Omental fat pad (tissue), 4 donors: ENCODE data around the gene PRM1. TPM values are rescaled to one million over a fixed set of nuclear protein-coding genes. Genes with fewer than 3 reads are reported as not detected.
"Not testable (repeated sequence)": the region's sequence is repeated elsewhere in the genome, so short reads cannot be mapped to it uniquely, and the experiment has no call there.

Source experiments
- ATAC-seq: fragments of 150-250 bp; one replicate; pipeline ENCODE4 v1.9.1; 2016; ENCODE audit warnings: mild to moderate bottlenecking, moderate library complexity; ENCODE audit not compliant: low FRiP score
- DNase-seq: peaks from one replicate; pipeline ENCODE4 v3.0.0-alpha.2; 2019; ENCODE audit warnings: low spot score
- total RNA-seq, 4 donors: library from RNA; depleted of rRNA; stranded (reverse); fragments of >200 nt; gene quantifications; one replicate each; pipeline ENCODE4 v1.1.0, GENCODE V29; 2016
- TF ChIP-seq, protein P1 (sequence below), 3 donors: fragments of 450-650 bp; IDR thresholded peaks; one replicate each; pipeline ENCODE4 v1.5.1; 2016 to 2017; ENCODE audit warnings: antibody characterized with exemption in 3 of 3, mild to moderate bottlenecking in 3 of 3, moderate library complexity in 2 of 3

PRM1 gene
- total RNA-seq, 4 donors from 2014 or later = not detected

DNA sequence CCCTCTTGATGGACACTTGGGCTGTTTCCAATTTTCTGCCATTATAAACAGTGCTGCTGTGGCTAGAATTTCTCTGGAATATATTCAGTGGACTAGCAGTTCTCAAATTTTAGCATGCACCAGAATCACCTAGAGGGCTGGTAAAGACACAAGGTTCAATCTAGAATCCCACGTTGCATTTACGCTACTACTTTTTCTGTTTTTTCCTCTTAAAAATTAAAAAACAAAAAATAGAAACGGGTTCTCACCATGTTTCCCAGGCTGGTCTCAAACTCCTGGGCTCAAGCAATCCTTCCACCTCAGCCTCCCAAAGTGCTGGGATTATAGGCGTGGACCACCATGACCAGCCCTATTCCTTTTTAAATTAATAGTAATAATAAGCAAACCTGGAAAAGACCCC, 14.5 kb upstream of the PRM1 start:
- ATAC-seq = no peak
- TF ChIP-seq, protein P1, sequence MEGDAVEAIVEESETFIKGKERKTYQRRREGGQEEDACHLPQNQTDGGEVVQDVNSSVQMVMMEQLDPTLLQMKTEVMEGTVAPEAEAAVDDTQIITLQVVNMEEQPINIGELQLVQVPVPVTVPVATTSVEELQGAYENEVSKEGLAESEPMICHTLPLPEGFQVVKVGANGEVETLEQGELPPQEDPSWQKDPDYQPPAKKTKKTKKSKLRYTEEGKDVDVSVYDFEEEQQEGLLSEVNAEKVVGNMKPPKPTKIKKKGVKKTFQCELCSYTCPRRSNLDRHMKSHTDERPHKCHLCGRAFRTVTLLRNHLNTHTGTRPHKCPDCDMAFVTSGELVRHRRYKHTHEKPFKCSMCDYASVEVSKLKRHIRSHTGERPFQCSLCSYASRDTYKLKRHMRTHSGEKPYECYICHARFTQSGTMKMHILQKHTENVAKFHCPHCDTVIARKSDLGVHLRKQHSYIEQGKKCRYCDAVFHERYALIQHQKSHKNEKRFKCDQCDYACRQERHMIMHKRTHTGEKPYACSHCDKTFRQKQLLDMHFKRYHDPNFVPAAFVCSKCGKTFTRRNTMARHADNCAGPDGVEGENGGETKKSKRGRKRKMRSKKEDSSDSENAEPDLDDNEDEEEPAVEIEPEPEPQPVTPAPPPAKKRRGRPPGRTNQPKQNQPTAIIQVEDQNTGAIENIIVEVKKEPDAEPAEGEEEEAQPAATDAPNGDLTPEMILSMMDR (IDR thresholded peaks at IDR 0.05) = no peak

DNA sequence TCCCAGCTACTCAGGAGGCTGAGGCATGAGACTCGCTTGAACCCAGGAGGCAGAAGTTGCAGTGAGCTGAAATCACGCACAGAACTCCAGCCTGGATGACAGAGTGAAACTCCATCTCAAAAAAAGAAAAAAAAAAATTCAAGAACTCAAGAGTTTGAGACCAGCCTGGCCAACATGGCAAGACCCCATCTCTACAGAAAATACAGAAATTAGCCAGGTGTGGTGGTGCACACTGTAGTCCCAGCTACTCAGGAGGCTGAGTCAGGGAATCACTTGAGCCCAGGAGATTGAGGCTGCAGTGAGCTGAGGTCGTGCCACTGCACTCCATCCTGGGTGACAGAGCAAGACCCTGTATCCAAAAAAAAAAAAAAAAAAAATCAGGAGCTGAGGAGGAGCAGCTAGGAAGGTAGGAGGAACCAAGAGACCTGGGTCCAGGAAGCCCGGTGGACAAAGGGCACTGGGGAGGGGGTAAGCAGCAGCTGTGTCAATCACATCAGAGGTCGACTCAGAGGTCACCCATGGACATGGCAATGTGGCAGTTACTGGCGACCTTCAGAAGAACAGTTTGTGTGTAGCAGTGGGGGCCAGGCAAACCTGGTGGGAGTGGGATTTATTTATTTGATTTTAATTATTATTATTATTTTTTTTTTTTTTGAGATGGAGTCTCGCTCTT, 11.1 kb upstream of the PRM1 start:
- ATAC-seq (no peak), DNase-seq (no peak)
- TF ChIP-seq, protein P1 (IDR thresholded peaks at IDR 0.05) = no peak

More for the DNA sequence above, 14.5 kb upstream of the PRM1 start:
- DNase-seq = no peak

DNA sequence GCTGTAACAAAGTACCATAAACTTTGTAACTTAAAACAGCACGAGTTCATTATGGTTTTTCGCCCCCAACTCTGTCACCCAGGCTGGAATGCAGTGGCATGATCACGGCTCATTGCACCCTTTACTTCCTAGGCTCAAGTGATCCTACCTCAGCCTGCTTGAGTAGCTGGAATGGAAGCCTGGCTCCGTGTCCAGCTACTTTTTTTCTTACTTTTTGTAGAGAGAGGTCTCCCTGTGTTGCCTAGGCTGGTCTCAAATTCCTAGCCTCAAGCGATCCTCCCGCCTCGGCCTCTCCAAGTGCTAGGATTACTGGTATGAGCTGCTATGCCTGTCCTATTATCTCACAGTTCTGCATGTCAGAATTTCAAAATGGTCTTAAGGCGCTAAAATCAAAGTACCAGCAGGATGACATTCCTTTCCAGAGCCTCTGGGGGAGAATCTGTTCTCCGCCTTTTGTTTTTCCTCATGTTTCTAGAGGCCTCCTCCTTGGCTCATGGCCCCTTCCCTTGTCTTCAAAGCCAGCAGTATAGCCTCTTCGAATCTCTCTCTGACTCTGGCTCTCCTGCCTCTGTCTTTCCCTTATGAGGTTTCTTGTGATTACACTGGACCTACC, 10.1 kb upstream of the PRM1 start:
- TF ChIP-seq, protein P1 (IDR thresholded peaks at IDR 0.05) = no peak
- ATAC-seq (no peak), DNase-seq (no peak)

DNA sequence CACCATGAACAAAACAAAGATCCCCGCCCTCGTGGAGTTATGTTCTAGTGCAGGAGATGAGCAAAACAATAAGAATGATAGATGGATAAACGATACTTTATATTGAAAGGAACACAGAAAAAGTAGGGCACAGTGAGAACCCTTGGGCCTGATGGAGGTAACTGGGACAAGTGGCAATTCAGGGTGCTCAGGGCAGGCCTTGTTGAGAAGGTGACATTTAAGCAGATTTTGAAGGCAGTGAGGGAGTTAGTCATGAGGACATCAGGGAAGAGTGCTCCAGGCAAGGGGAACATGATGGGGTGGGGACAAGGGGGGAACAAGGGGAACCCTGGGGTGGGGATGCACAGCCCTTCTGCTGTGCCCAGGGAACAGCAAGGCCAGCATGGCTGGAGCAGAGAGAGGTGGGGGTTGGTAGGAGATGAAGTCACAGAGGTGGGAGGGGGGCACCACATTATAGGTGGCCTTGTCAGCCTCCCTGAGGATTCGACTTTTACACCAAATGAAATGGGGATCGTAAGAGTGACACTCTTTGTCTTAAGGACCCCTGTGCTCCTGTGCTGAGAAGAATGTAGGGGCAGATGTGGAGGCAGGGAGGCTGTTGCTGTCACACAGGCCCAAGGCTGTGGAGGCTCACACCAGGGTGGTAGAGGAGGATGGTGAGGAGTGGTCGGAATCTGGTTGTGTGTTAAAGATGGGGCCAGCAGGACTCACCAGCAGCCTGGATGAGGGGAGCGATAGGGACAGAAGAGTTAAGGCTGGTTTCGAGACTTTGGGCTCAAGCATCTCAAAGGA, 9.2 kb upstream of the PRM1 start:
- no peak for DNase-seq
- ATAC-seq = no peak
- TF ChIP-seq, protein P1 (IDR thresholded peaks at IDR 0.05) = no peak

DNA sequence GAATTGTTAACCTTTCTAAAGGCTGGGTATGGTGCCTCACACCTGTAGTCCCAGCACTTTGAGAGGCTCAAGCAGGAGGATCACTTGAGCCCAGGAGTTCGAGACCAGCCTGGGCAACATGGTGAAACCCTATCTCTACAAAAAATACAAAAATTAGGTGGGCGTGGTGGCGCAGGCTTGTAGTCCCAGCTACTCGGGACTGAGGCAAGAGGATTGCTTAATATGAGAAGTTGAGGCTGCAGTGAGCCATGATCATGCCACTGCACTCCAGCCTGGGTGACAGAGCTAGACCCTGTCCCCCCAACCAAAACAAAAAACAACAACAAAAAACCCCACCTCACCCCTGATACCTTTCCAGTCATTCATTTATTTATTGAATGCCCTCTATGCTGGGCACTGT, 8.6 kb upstream of the PRM1 start:
- not testable (repeated sequence) for DNase-seq, ATAC-seq

DNA sequence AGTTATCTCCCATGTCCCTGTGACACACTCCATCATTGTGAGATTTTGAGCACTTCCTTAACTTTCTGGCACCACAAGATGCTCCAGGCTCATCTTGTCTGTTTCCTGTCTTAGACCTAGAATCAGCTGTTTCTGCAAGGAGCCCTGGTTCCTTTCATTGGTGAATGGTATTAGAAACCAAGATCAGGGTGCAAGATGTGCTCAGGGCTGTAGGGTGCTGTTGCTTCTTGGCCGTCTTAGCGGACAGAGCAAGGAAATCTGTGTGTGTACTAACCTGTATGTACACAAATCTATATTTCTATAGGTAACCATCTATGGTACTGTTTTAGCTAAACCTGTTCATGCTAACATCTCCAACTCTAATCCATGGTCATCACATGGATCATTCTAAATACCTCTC, 8.1 kb upstream of the PRM1 start:
- DNase-seq (no peak), ATAC-seq (no peak)
- TF ChIP-seq, protein P1 (IDR thresholded peaks at IDR 0.05) = no peak

DNA sequence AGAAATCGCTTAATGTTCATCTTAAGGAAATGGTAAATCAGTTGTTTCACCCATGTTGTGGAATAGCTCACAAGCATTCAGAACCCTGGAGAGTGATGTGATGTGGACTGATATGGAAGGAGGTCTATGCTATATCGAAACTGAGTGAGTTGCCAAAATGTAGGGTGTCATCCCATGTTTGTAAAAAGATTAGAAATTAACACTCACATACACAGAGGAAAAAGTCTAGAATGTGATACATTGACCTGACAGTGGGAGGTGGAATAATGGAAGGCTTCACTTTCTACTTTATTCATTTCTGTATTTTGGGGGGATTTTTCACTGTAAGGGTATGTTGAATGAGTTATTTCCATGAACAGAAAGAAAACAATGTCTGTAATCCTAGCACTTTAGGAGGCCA, 4.7 kb upstream of the PRM1 start:
- ATAC-seq (no peak), DNase-seq (no peak)
- TF ChIP-seq, protein P1 (IDR thresholded peaks at IDR 0.05) = no peak
